ENCODE data around the gene BMPR2.

BMPR2 gene

DNA sequence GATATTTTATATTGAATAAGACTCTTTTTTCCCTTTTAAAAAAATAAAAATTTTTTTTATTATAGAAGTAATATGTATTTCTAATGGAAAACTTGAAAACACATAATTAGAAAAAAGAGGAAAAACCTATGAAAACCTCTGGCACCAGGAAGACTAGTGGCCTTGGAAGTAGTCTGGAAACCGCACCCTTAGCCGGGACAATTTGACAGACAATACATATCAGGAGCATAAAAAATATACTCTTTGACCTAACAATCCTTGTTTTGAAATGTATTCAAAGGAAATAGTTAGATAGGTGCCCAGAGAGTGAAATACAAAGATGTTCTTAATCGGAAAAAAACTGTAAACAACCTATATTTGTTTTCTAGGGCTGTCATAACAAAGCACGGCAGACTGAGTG is 223.8 kb downstream of the BMPR2 start:
- H3K4me1 ChIP-seq (ENCODE audit: control insufficient read depth, insufficient read depth, low read length): no peaks in the 10 kb centered on the region
- H3K27me3 ChIP-seq (ENCODE audit: control insufficient read depth, insufficient read depth, low read length): no peaks in the 10 kb centered on the region
- no peak overlapping the region for H3K9ac ChIP-seq (ENCODE audit: low read length)
- no peak overlapping the region for H3K27ac ChIP-seq (ENCODE audit: low read depth, low read length)
- no peak overlapping the region for H3K4me3 ChIP-seq (ENCODE audit: low read length)
- H3K36me3 ChIP-seq (ENCODE audit: control insufficient read depth, insufficient read depth, low read length): no peaks in the 10 kb centered on the region

DNA sequence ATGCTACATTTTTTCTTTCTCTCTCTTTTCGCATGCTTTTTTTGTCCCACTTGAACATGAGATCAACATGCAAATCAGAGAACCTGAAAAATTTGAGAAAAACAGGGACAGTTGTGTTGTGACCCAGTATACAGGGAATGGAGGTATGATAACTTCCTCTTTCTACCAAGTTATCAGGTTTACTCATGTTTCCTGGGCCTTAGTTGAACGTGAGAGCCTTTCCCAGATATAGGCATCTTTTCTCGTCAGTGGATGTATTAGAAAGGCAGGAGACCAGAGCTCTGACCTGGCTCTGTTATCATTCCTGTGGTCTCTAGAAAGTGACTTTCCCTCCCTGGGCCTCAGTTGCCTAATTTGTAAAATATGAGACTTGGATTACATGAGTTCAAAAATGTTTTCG is 228.6 kb downstream of the BMPR2 start:
- Histone ChIP-seq H3K4me1 (ENCODE audit: control insufficient read depth, insufficient read depth, low read length) (no peaks in the 10 kb centered on the region), H3K4me3 (ENCODE audit: low read length) (no peak overlapping the region), H3K36me3 (ENCODE audit: control insufficient read depth, insufficient read depth, low read length) (no peaks in the 10 kb centered on the region), H3K27me3 (ENCODE audit: control insufficient read depth, insufficient read depth, low read length) (no peaks in the 10 kb centered on the region), H3K9ac (ENCODE audit: low read length) (no peak overlapping the region), H3K27ac (ENCODE audit: low read depth, low read length) (no peak overlapping the region)

DNA sequence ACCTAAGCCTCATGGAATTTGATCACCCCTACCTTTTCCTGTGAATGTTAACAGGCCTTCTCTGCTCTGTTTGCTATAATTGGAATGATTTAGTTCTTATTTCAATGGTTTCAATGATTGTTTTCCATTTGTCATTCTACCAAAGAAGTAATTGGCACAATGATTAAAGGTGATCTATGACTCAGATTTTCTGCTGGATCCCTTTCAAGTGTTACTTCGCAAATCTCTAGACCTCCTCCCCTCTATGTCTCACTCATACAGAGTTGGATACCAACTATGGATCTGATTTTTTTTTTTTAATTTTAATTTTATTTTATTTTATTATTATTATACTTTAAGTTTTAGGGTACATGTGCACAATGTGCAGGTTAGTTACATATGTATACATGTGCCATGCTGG is 229.0 kb downstream of the BMPR2 start:
- Histone ChIP-seq H3K36me3 (ENCODE audit: control insufficient read depth, insufficient read depth, low read length) (no peaks in the 10 kb centered on the region), H3K27me3 (ENCODE audit: control insufficient read depth, insufficient read depth, low read length) (no peaks in the 10 kb centered on the region), H3K9ac (ENCODE audit: low read length) (no peak overlapping the region), H3K4me3 (ENCODE audit: low read length) (no peak overlapping the region), H3K4me1 (ENCODE audit: control insufficient read depth, insufficient read depth, low read length) (peaks cover 2% of the 10 kb centered on the region), H3K27ac (ENCODE audit: low read depth, low read length) (no peak overlapping the region)

DNA sequence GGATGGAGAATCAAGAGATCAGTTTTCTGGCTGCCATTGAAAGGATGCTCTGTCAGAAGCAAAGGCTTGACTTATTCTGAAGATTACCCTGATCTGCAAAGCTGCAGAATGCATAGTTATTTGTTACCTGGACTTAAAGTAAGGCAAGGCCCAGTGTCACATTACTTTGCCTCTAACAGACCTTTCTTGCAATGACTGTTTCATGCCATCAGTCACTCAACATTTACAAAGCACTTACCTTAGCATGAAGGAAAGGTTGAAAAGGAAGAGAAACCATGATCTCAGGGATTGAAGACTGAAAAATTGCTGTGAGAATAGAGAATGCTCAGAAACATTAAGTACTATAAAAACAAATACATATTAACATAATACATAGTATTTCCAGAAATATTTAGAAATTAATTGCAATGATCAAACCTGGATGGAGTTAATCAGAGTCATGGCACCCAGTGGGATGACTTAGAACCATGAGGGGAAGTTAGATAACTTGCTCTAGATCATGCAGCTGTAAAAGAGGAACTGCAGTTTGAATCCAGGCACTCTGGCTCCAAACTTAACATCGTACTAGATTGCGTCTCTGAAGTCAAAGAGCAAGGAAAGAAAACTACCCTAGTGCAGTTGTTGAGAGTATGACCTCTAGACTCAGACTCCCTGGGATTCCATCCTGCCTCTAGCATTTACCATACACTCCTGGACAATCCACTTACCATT is 232.2 kb downstream of the BMPR2 start:
- H3K9ac ChIP-seq (ENCODE audit: low read length): no peak overlapping the region
- no peak overlapping the region for H3K27ac ChIP-seq (ENCODE audit: low read depth, low read length)
- no peaks in the 10 kb centered on the region for H3K36me3 ChIP-seq (ENCODE audit: control insufficient read depth, insufficient read depth, low read length)
- H3K4me1 ChIP-seq (ENCODE audit: control insufficient read depth, insufficient read depth, low read length): peaks cover 2% of the 10 kb centered on the region
- H3K27me3 ChIP-seq (ENCODE audit: control insufficient read depth, insufficient read depth, low read length): no peaks in the 10 kb centered on the region
- no peak overlapping the region for H3K4me3 ChIP-seq (ENCODE audit: low read length)

DNA sequence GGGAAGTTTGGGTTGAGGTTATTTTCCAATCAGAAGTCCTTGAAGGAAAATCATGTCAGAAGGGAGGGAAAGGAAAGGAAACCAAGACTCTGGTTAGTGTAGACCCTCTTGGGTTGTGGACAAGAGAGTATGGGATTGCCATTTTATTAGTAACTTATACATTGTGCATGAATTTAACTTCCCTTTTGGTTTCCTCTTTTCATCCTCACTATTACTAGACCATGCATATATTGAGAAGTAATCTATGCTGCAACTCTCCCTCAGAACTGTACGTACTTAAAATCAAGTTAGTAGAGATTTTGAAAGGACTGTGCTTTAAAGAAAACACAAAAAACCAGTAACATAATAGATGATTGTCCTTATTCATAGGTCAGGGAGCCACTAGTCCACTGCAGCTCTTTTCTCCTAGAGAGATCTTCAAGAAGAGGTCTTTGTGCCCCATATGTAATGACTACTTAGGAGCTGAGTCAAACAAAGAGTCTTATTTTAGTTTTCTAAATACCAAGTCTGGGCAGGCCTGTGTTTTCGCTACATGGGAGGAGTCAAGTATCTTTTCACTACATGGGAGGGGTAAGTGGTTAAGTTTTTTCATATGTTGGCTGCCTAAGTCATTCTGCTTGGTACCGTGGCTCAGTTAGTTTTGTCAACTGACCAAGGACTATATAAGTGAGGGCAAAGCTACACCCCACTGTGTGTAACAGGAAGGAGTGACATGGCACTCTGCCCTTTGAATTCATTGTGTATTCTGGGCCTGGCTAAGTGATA is 233.4 kb downstream of the BMPR2 start:
- Histone ChIP-seq H3K27me3 (ENCODE audit: control insufficient read depth, insufficient read depth, low read length) (no peaks in the 10 kb centered on the region), H3K4me3 (ENCODE audit: low read length) (no peak overlapping the region), H3K27ac (ENCODE audit: low read depth, low read length) (no peak overlapping the region), H3K36me3 (ENCODE audit: control insufficient read depth, insufficient read depth, low read length) (no peaks in the 10 kb centered on the region), H3K4me1 (ENCODE audit: control insufficient read depth, insufficient read depth, low read length) (peaks cover 2% of the 10 kb centered on the region), H3K9ac (ENCODE audit: low read length) (no peak overlapping the region)

DNA sequence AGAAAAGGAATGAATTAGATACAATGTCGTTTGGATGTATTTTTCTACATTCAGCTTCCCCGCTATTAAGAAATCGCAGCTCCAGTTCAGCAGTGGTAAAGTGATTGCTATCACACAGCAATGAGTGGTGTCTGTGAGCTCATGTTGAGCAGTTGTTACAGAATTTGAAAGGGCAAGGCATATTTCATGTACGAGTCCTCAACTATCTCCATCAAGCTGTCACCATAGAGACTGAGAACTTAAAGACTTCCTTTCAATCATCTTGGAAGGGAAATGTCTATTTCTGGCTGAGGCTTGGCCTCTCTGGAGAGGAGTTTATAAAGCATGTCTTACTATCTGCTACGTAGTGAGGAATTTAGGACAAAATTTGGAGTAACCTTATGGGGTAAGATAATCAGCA is 234.3 kb downstream of the BMPR2 start:
- Histone ChIP-seq H3K4me3 (ENCODE audit: low read length) (no peak overlapping the region), H3K4me1 (ENCODE audit: control insufficient read depth, insufficient read depth, low read length) (peaks cover 2% of the 10 kb centered on the region), H3K27me3 (ENCODE audit: control insufficient read depth, insufficient read depth, low read length) (no peaks in the 10 kb centered on the region), H3K9ac (ENCODE audit: low read length) (no peak overlapping the region), H3K36me3 (ENCODE audit: control insufficient read depth, insufficient read depth, low read length) (no peaks in the 10 kb centered on the region), H3K27ac (ENCODE audit: low read depth, low read length) (no peak overlapping the region)

DNA sequence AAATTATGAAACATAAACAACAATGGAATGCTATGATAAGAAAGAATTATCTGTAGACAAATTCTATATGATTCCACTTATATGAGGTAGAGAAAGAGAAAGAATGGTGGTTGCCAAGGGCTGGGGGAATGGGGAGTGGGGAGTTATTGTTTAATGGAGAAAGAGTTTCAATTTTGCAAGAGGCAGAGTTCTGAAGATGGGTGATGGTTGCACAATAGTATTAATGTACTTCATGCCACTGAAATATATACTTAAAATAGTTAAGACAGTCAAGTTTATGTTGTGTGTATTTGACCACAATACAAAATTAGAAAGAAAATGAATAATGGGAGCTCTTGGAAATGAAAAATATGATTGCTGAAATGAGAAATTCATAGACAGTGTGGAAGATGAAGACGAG is 236.0 kb downstream of the BMPR2 start:
- H3K27ac ChIP-seq (ENCODE audit: low read depth, low read length): no peak overlapping the region
- no peaks in the 10 kb centered on the region for H3K27me3 ChIP-seq (ENCODE audit: control insufficient read depth, insufficient read depth, low read length)
- no peaks in the 10 kb centered on the region for H3K36me3 ChIP-seq (ENCODE audit: control insufficient read depth, insufficient read depth, low read length)
- no peak overlapping the region for H3K9ac ChIP-seq (ENCODE audit: low read length)
- H3K4me1 ChIP-seq (ENCODE audit: control insufficient read depth, insufficient read depth, low read length): peaks cover 2% of the 10 kb centered on the region
- H3K4me3 ChIP-seq (ENCODE audit: low read length): no peak overlapping the region

DNA sequence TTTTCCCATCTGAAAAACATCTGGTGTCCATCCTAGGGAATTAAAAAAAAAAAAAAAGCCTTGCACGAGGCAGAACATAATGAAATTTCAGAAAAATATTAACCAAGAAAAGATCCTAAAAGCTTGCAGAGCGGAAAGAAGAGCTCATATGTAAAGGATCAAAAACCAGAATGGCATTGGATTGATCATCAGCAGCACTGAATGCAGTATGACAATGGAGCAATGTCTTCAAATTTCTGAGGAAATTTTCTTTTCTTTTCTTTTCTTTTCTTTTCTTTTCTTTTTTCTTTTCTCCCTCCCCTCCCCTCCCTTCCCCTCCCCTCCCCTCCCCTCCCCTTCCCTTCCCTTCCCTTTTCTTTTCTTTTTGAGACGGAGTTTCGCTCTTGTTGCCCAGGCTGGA is 237.4 kb downstream of the BMPR2 start:
- H3K27me3 ChIP-seq (ENCODE audit: control insufficient read depth, insufficient read depth, low read length): no peaks in the 10 kb centered on the region
- H3K4me3 ChIP-seq (ENCODE audit: low read length): no peak overlapping the region
- H3K36me3 ChIP-seq (ENCODE audit: control insufficient read depth, insufficient read depth, low read length): no peaks in the 10 kb centered on the region
- no peak overlapping the region for H3K9ac ChIP-seq (ENCODE audit: low read length)
- H3K27ac ChIP-seq (ENCODE audit: low read depth, low read length): no peak overlapping the region
- H3K4me1 ChIP-seq (ENCODE audit: control insufficient read depth, insufficient read depth, low read length): peaks cover 2% of the 10 kb centered on the region
